Activated CD8-positive, alpha-beta memory T cell treated with anti-CD3 and anti-CD28 coated beads, Interleukin-2, amount 10 ng/mL, durations not matched to agents 7 days and 5 days (primary cell): ENCODE results near the gene RTN4RL1. TPM values are rescaled to one million over a fixed set of nuclear protein-coding genes. Genes with fewer than 3 reads are reported as not detected.

Experiments used
- ATAC-seq: fragments of 150-1000 bp; cut with Tn5 transposase; one replicate; pipeline ENCODE4 v1.10.0; 2021; ENCODE audit warnings: moderate library complexity
- CTCF ChIA-PET: fragments of 350-600 bp; sonication (Branson Sonifier 250); formaldehyde crosslinking; loops from one replicate; lab custom pipeline; 2021; ENCODE audit warnings: antibody characterized with exemption; lab: Charles Lee
- DNase-seq: peaks from one replicate; pipeline ENCODE4 v3.0.0-alpha.2; 2020
- H3K27ac Mint-ChIP-seq: one replicate; pipeline ENCODE4 v1.8.0; 2021; ENCODE audit warnings: mild to moderate bottlenecking, mixed read lengths
- H3K27me3 Mint-ChIP-seq: one replicate; pipeline ENCODE4 v1.8.0; 2021; ENCODE audit warnings: mixed read lengths
- H3K36me3 Mint-ChIP-seq: one replicate; pipeline ENCODE4 v1.8.0; 2021; ENCODE audit warnings: mild to moderate bottlenecking, mixed read lengths
- H3K4me1 Mint-ChIP-seq: one replicate; pipeline ENCODE4 v1.8.0; 2021; ENCODE audit warnings: mixed read lengths
- H3K4me3 Mint-ChIP-seq: one replicate; pipeline ENCODE4 v1.8.0; 2021; ENCODE audit warnings: mild to moderate bottlenecking, moderate library complexity, mixed read lengths
- H3K9me3 Mint-ChIP-seq: one replicate; pipeline ENCODE4 v1.8.0; 2022; ENCODE audit warnings: low read depth, mixed read lengths
- total RNA-seq, 2 experiments: library from RNA; stranded (reverse); gene quantifications; one replicate each; pipeline ENCODE4 v1.2.3, GENCODE V29; 2021

Gene RTN4RL1
- total RNA-seq, 2 experiments from 2014 or later = 0.09 to 0.45 TPM

DNA sequence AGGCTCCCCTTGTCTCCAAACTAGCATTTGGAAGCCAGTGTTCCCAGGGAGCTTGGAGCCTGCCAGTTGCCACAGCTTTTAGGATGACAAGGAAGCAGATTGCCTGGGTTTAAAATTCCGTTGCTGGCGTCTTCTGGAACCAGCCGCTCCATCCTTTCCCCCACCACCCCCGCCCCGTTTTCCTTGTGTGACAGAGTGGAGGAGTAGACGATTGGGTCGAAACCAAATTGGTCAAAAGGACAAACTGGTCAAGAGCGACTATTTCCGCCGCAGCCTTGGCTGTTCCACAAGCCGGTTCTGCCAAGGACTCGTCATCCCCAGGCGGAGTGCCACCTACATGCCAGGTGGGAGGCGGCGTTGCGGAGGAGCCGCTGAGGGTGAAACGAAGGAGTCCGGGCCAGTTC, 104.2 kb downstream of the RTN4RL1 start:
- ATAC-seq (no peak), DNase-seq (no peak)
- H3K4me3 Mint-ChIP-seq = no peak overlapping the region
- peaks cover 2% of the 10 kb centered on the region for H3K27me3 Mint-ChIP-seq
- H3K27ac Mint-ChIP-seq = no peak overlapping the region
- no peaks in the 10 kb centered on the region for H3K36me3 Mint-ChIP-seq
- H3K9me3 Mint-ChIP-seq = no peaks in the 10 kb centered on the region
- H3K4me1 Mint-ChIP-seq = no peaks in the 10 kb centered on the region
- CTCF ChIA-PET = interaction anchor here (0.6 kb wide), 1 partner anchor 897 kb away, joined by 3 read pairs; no protein-coding TSS in a partner anchor

DNA sequence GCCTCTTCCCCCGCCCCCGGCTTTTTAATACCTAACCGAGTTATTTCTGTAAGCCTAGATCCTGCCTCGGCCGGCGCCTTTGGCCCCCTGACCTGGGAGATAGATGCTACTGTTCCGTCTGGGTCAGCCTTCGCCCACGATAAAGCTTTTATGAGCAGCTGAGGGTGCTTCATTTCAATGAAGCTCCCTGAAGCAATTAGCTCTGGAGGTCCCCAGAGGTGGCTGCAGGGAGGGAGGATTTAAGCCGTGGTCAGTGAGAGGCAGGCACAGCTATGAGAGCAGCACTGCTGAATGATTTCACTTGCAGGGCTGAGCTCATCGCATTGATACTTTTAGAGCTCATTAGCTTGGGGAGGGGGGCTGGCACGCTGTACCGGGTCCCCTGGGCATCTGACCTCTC, 105.9 kb downstream of the RTN4RL1 start:
- DNase-seq = no peak
- no peaks in the 10 kb centered on the region for H3K9me3 Mint-ChIP-seq
- H3K4me3 Mint-ChIP-seq = no peak overlapping the region
- ATAC-seq = no peak
- no peaks in the 10 kb centered on the region for H3K36me3 Mint-ChIP-seq
- peaks cover 12% of the 10 kb centered on the region for H3K27me3 Mint-ChIP-seq
- no peak overlapping the region for H3K27ac Mint-ChIP-seq
- CTCF ChIA-PET = no interaction called here
- H3K4me1 Mint-ChIP-seq = no peaks in the 10 kb centered on the region

DNA sequence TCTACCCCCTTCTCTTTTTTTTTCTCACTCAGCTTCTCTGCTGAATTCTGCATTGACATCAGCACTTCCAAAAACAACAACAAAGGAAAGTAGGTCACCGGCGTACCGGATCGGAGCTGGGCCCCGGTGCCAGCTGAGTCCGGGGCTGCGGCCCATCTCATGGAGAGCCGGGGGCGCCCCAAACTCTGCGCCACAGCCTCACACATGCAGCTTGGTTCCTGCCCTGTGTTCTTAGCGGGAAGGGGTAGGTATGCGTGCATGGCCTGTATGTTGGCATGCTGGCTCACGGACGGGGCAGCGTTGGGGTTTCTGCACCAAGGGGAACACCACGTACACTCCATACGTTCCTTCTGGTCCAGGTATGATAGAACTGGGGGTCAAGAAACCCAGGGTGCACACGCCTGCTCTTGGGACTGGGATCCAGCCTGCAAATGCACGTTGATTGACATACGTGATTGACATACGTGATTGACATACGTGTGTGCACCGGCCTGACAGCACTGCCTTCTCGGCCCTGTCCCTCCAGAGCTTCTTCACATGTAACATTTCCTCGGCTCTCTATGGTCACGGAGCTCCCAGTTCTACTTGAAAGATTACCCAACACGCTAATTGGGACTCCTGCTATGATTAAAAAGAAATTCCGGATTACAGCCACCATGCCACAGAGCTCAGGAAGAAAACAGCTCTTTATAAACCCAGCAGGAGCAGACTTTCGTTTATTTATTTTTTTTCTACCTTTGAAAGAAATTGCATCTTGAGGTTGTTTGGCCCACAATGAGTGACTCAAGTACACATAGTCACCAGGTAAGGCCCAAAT, 106.6 kb downstream of the RTN4RL1 start:
- no peaks in the 10 kb centered on the region for H3K4me1 Mint-ChIP-seq
- ATAC-seq = no peak
- no peak overlapping the region for H3K27ac Mint-ChIP-seq

DNA sequence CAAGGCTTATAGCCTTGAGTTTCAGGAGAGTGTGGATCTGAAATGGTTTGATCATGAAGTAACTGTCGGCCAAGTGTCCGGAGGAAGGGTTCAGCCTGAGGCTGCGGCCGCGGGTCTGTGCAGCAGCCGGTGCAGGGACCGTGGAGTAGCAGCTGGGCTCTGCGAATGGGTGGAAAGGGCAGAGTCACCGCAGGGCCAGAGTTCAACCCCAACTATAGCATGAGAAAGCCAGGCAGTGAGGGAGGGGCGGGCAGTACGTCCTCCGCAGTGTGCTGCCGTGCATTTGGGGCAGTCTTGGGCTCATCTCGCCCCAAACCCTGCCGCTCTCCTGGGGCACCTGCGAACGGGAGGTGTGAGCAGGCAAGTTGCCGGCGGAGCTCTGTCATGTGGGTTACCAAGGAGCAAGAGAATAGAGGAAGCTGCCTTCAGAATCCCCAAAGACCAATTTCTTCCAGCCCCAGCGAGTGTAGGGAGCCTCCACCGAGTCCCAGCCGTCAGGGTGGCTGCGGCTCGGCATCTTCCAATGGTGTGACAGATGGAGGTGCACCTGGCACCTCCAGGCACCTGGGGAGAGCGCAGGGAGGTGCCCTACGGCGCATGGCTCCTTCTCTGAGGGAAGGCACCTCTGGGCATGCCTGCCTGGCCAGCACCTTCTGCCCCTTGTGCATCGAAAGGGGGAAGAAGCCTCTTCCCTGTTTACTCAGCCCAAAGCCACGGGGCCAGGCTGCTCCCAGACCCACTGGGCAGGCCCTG, 108.0 kb downstream of the RTN4RL1 start:
- no peaks in the 10 kb centered on the region for H3K4me1 Mint-ChIP-seq

More for the DNA sequence above, 106.6 kb downstream of the RTN4RL1 start:
- CTCF ChIA-PET = no interaction called here
- Mint-ChIP-seq H3K27me3 (peaks cover 12% of the 10 kb centered on the region), H3K36me3 (no peaks in the 10 kb centered on the region), H3K4me3 (no peak overlapping the region), H3K9me3 (no peaks in the 10 kb centered on the region)
- DNase-seq = no peak

DNA sequence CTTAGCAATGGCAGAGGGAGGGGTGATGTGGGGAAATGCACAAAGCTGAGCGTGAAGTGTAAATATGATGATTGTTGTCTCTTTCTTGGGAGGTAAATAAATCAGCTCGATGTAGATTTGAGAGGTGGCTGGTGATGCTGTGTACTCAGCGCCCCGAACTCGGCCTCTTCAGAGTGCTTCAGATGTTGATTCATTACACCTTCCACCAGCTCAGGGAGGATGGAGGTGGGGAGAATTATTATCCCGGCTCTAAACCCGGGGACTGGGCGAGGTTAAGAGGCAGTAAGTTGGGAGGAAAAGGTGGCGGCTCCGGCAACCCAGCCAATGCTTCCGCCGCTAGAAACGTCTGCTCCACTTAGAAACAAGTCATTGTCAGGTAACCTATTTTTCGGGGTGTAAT, 108.8 kb downstream of the RTN4RL1 start:
- H3K27me3 Mint-ChIP-seq = peaks cover 24% of the 10 kb centered on the region
- CTCF ChIA-PET = no interaction called here
- H3K4me3 Mint-ChIP-seq = no peak overlapping the region
- no peak overlapping the region for H3K27ac Mint-ChIP-seq
- DNase-seq = no peak
- ATAC-seq = no peak
- no peaks in the 10 kb centered on the region for H3K4me1 Mint-ChIP-seq
- H3K36me3 Mint-ChIP-seq = no peaks in the 10 kb centered on the region
- H3K9me3 Mint-ChIP-seq = no peaks in the 10 kb centered on the region

More for the DNA sequence above, 108.0 kb downstream of the RTN4RL1 start:
- ATAC-seq (no peak), DNase-seq (no peak)
- Mint-ChIP-seq H3K9me3 (no peaks in the 10 kb centered on the region), H3K27me3 (peaks cover 16% of the 10 kb centered on the region), H3K27ac (no peak overlapping the region), H3K4me3 (no peak overlapping the region), H3K36me3 (no peaks in the 10 kb centered on the region)
- CTCF ChIA-PET = no interaction called here

DNA sequence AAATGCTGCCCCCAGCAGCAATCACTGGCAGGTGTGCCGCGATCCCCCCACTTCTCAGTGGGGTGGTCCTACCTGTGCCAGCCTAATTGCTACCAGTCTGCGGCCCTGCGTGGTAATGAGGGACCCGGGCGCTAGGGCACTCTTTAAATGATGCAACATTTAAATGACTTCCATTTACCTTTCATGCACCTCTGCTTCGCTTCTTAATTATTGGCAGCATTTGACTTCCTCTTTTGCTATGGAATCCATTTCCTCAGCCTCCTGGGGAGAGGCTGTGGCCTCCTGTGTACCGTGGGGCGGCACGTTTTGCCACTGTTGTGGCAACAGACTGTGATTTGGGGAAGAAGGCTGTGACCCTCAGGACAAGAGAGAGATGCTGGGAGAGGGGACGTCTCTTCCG, 109.2 kb downstream of the RTN4RL1 start:
- CTCF ChIA-PET = no interaction called here
- no peaks in the 10 kb centered on the region for H3K9me3 Mint-ChIP-seq
- no peak for DNase-seq
- no peaks in the 10 kb centered on the region for H3K36me3 Mint-ChIP-seq
- peaks cover 24% of the 10 kb centered on the region for H3K27me3 Mint-ChIP-seq
- H3K4me1 Mint-ChIP-seq = no peaks in the 10 kb centered on the region
- H3K27ac Mint-ChIP-seq = no peak overlapping the region
- no peak overlapping the region for H3K4me3 Mint-ChIP-seq
- ATAC-seq = no peak

DNA sequence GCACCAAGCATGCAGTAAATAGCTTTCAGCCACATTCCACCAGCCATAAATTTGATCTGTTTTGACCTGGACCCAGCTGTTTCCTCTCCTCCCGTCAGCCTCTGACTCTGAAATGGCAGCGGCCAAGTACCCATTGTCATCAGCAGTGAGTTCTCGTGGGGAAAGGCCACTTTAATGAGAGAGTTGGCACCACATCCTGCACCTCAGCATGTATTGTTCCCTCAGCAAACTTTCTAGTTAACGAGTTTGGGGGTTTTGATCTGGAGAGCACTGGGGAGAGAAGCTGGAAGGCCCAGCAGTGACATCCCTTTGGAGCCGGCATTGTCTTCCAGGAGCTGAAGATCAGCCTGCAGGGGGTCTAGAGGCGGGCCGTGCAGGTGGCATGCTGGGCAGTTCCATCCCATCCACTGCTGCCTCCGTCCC, 110.5 kb downstream of the RTN4RL1 start:
- Mint-ChIP-seq H3K36me3 (no peaks in the 10 kb centered on the region), H3K27ac (no peak overlapping the region), H3K27me3 (peaks cover 32% of the 10 kb centered on the region), H3K4me3 (no peak overlapping the region), H3K4me1 (no peaks in the 10 kb centered on the region), H3K9me3 (no peaks in the 10 kb centered on the region)
- ATAC-seq (no peak), DNase-seq (no peak)
- CTCF ChIA-PET = no interaction called here

DNA sequence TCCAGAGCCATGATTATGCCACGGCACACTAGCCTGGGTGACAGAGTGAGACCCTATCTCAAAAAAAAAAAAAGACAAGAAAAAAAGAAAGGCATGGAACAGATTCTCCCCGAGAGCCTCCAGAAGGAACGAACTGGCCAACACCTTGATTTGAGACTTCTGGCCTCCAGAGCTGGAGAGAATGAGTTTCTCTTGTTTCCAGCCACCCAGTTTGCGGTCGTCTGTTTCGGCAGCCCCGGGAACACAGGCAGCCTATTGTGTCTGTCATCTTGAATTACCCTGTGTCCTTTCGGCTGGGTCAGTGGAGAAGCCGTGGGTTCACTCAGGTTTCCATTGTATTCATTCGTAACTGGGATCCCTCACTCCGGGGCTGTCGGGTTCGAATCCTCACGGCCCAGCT, 111.4 kb downstream of the RTN4RL1 start:
- ATAC-seq (no peak), DNase-seq (no peak)
- no peak overlapping the region for H3K4me3 Mint-ChIP-seq
- no peak overlapping the region for H3K27ac Mint-ChIP-seq
- H3K27me3 Mint-ChIP-seq = peaks cover 40% of the 10 kb centered on the region
- CTCF ChIA-PET = no interaction called here
- no peaks in the 10 kb centered on the region for H3K36me3 Mint-ChIP-seq
- no peaks in the 10 kb centered on the region for H3K9me3 Mint-ChIP-seq
- H3K4me1 Mint-ChIP-seq = peaks cover 4% of the 10 kb centered on the region

DNA sequence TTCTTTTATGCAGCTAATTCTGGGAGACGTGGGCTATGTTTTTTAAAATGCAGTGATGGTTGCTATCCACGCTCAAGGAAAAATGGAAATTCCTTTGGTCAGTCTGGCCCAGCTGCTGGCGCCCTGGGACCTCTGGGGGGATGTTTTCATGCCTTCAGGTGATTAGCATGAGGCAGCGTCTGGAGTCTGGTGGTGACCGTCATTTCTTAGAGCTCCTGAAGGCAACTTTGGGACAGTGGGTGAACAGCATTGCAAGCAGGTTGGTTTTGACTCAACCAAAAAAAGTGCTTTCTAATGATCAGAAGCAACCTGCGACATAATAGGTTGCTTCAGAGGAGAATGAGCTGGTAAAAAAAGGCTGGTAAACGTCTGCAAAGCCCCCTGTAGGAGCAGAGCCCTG, 113.0 kb downstream of the RTN4RL1 start:
- CTCF ChIA-PET = interaction anchor here (0.8 to 4.1 kb wide), 2 partner anchors 113 to 117 kb away, joined by 3 to 27 read pairs; partner anchors contain the start of gene RTN4RL1
- peaks cover 54% of the 10 kb centered on the region for H3K27me3 Mint-ChIP-seq
- no peaks in the 10 kb centered on the region for H3K36me3 Mint-ChIP-seq
- H3K27ac Mint-ChIP-seq = no peak overlapping the region
- no peaks in the 10 kb centered on the region for H3K9me3 Mint-ChIP-seq
- H3K4me1 Mint-ChIP-seq = peaks cover 7% of the 10 kb centered on the region
- ATAC-seq = no peak
- no peak for DNase-seq
- H3K4me3 Mint-ChIP-seq = no peak overlapping the region

DNA sequence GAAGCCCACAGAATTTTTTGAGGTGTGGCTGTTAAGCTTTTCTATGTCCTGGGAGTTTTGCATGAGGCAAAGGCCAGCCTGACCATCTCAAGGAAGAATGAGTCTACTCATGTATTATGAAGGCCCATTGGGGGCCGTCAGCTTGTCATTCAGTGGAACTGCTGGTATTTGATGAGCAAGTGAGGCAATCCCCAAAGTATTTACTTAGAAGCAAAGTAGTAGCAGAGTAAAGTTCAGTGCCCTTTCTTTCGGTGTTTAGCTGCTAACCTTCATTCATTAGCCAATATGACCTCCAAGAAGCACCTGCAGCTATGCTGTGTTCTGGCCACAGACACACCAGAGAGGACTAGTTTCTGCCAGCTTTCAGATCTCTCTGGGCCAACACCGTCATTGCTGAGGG, 115.1 kb downstream of the RTN4RL1 start:
- CTCF ChIA-PET = interaction anchor here (1.5 to 4.1 kb wide), 2 partner anchors 115 to 473 kb away, joined by 5 to 27 read pairs; partner anchors contain the start of gene RTN4RL1
- Mint-ChIP-seq H3K27ac (no peak overlapping the region), H3K4me1 (peaks cover 7% of the 10 kb centered on the region), H3K27me3 (peaks cover 63% of the 10 kb centered on the region), H3K9me3 (no peaks in the 10 kb centered on the region), H3K36me3 (no peaks in the 10 kb centered on the region), H3K4me3 (no peak overlapping the region)
- DNase-seq = no peak
- no peak for ATAC-seq

DNA sequence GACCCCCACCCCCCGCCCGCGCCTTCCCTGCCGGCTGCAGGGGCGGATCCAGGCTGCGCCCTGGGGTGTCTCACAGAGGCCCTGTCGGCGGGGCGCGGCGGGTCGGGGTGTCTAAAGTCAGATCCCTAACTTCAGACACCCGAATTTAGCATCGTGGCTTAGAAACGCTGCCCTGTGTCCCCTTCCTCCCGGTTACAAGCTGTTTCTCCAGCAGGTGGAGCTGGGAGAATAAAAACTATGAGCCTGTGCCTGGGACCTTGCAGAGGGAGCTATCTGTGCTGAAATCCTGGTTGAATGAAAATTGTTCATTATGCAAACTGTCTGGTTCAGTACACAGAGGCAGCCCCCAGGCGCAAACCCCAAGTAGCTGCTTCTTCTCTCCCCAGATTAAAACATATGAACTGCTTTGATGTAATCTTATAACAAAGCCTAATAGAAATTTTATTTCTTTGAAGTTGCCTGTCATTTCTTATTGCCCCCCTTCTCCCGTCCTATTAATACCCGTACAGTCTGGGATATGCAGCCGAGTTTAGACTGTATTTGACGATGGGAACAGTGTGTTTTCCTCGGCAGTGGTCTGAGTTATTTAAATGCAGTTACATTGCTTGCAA, 116.3 kb downstream of the RTN4RL1 start:
- CTCF ChIA-PET = interaction anchor here (0.8 to 4.1 kb wide), 12 partner anchors 16 to 474 kb away, joined by 3 to 27 read pairs (median 4); partner anchors contain the start of genes DPH1, OVCA2 and RTN4RL1
- DNase-seq = peak; percentile 68
- H3K4me3 Mint-ChIP-seq = no peak overlapping the region
- no peak overlapping the region for H3K27ac Mint-ChIP-seq
- ATAC-seq = peak; percentile 86
- no peaks in the 10 kb centered on the region for H3K9me3 Mint-ChIP-seq
- no peaks in the 10 kb centered on the region for H3K36me3 Mint-ChIP-seq
- peaks cover 71% of the 10 kb centered on the region for H3K27me3 Mint-ChIP-seq
- H3K4me1 Mint-ChIP-seq = peaks cover 7% of the 10 kb centered on the region

DNA sequence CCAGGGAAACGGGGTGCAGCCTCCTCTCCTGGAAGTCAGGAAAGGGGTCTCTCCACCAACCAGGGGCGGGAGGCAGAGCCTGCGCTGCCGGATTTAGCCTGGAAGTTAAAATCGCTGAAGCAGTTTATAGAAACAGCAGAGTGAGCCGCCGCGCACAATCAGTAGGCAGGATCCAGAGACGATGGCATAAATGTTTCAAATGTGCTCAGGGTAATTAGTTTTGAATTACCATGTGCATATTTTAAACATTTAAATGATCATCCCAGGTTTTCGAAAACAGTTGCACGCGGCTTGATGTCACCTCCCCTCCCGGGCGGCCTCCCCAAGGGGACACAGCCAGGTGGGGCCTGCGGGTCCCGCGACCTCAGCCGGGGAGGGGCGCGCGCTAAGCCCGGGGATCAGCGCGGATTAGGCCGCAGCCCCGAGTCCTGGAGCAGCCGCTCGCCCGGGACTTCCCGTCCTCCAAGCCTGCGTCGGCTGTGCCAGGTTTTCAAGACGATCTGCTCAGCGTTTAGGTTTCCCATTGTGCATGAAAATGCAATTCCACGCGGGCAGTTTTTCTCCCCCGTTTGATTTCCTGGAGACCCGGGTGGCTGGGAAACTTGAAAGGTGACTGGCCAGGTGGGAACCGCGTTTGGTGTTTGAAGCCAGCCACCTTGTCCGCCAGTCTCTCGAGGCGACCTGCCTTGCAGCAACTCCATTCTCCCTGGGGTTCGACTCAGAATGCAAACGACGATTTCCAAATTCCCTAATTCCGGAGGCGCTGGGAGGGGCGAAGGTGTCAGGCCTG, 117.0 kb downstream of the RTN4RL1 start:
- H3K4me3 Mint-ChIP-seq = no peak overlapping the region
- peaks cover 73% of the 10 kb centered on the region for H3K27me3 Mint-ChIP-seq
- ATAC-seq = peak; percentile 57
- H3K4me1 Mint-ChIP-seq = peaks cover 7% of the 10 kb centered on the region
- H3K36me3 Mint-ChIP-seq = no peaks in the 10 kb centered on the region
- H3K9me3 Mint-ChIP-seq = no peaks in the 10 kb centered on the region
- DNase-seq = no peak
- CTCF ChIA-PET = interaction anchor here (0.8 to 4.1 kb wide), 9 partner anchors 15 to 332 kb away, joined by 3 to 27 read pairs (median 4); partner anchors contain the start of genes DPH1, OVCA2 and RTN4RL1
- H3K27ac Mint-ChIP-seq = no peak overlapping the region
